Suppressor macrophage treated with lipopolysaccharide for 1 hour (primary cell): ENCODE measurements around the gene KCNJ12.
"Not testable (repeated sequence)": the region's sequence is repeated elsewhere in the genome, so short reads cannot be mapped to it uniquely, and the experiment has no call there.

ENCODE experiments used
- DNase-seq, 3 donors: peaks; one replicate each; pipeline ENCODE4 v3.0.0-alpha.2; 2020 to 2022

KCNJ12 gene

GRCh38 chr17:21423190-21423493 is 47.0 kb downstream of the KCNJ12 start:
- not testable (repeated sequence) for DNase-seq

GRCh38 chr17:21424697-21425096 is 48.5 kb downstream of the KCNJ12 start:
- DNase-seq = not testable (repeated sequence)

- no peak for DNase-seq
Observed at GRCh38 chr17:21425321-21425720, 49.2 kb downstream of the KCNJ12 start.

- DNase-seq = no peak
Observed at GRCh38 chr17:21425736-21426135, 49.6 kb downstream of the KCNJ12 start.

GRCh38 chr17:21426246-21426645 is 50.1 kb downstream of the KCNJ12 start:
- not testable (repeated sequence) for DNase-seq

- not testable (repeated sequence) for DNase-seq
Observed at GRCh38 chr17:21426876-21427275, 50.7 kb downstream of the KCNJ12 start.

- DNase-seq = not testable (repeated sequence)
Observed at GRCh38 chr17:21427727-21428126, 51.6 kb downstream of the KCNJ12 start.

DNA sequence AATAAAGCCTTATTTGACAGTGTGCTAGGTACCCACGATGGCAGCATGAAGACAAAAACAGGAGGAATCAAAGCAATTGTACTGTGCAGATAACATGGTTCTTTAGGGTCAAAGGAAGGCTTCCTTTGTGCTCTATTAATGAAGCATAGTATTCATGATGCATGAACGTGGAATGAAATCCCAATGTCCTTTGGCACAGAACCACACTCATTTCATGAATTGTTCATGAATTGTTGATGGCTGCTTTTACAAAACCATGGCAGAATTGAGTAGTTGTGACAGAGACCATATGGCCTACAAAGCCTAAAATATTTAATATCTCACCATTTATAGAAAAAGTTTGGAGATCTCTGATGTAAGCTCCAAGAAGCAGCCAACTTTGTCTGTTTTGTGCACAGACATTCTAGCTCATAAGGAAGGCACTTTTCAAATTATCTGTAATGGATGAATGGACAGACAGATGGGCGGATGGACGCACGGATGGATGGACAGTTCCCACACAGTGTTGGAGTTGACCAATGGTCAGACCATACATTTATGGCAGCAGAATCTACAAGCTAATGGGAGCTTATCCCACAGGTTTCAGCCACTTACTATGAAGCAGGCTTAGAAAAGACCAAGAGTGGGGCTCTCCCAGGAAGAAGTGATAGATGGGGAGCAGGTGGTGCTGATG is 52.7 kb downstream of the KCNJ12 start:
- DNase-seq = not testable (repeated sequence)

DNA sequence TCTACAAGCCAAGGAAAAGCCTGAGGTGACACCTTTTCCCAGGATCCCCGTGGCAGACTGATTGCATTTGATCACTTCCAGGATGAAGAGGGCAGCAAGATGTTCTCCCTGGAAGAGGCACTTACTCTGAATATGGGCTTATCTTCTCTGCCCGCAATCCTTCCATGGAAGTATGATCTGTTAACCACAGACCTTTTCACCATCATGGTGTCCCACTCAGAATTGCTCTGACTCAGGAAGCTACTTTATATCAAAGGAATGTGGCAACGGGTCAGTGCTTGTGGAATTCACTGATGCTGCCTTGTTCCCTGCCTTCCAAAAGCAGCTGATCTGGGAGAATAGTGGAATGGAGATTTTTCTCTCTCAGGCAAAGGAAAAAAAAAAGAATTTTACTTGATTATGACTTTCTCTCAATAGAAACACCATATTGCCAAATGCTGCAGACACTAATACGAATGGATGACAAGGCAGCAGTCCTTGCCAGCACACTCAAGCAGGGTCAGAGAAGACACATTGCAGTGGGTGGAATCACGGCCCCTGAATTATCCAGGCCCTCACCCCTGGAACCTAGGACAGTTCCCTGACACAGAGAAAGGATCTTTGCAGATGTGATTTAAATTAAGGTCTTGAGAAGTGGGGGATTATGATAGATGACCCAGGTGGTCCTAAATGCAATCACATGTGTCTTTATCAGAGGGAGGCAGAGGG is 53.9 kb downstream of the KCNJ12 start:
- not testable (repeated sequence) for DNase-seq

DNA sequence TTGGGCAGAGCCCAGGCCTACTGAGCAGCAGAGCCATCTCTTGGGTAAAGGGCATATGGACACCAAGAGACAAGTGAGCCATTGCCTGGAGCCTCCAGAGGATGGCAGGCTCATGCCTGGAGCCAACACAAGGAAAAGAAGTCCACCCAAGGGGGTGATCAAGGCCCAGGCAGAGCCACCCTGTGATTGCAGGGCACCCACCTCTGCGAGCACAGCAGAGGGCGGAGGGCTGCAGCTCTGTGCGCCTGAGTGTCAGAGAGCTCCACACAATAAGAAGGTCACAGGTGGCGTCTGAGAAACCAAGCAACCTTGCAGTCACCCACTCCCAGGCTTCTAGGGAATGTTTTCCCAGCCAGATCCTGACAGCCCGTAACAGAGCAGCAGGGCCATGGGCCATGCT is 57.8 kb downstream of the KCNJ12 start:
- DNase-seq = not testable (repeated sequence)

- DNase-seq = not testable (repeated sequence)
Observed at GRCh38 chr17:21434976-21435375, 58.8 kb downstream of the KCNJ12 start.

GRCh38 chr17:21436481-21436880 is 60.3 kb downstream of the KCNJ12 start:
- not testable (repeated sequence) for DNase-seq

DNA sequence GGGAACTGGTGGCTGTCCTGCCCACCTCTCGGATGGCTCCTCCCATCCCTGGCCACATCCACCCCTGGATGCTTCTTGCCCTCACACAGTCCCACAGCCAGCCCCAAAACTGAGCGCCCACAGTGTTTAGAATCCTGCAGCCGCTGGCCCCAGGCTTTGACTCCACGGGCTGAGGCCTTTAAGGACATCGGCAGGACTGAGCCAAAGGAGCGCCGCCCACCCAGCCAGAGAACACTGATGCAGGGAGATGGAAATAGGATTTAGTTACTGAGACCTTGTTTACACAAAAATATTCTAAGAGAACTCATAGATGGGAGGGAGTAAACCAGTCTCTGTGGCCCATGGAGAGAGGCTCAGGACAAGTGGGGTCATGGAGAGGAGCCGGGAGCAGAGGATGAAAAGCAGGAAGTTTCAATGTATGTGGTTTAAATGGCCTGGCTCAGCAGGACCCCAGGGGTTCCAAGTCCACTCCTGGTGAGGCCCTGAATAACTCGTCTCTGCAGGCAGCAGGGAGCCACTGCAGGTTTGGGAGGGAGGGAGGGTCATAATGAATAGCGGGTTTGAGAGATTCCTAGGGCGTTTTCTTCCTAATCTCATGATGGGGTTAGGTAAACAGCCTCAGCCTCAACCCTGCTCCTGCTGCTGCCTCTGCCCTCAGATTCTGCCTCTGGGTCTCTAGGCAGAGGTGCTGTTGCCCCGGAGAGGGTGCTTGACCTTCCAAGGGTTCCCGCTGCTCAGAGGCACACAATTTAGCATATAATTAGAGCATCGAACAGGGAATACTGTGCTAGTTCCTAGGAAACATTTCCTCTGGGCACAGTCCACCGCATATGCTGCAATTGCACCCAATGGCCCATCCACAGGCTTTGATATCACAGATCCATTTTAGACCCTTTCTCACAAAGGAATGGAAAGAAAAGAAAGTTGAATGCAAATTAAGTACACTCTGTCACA is 61.0 kb downstream of the KCNJ12 start:
- not testable (repeated sequence) for DNase-seq

GRCh38 chr17:21438316-21439014 is 62.3 kb downstream of the KCNJ12 start:
- not testable (repeated sequence) for DNase-seq

GRCh38 chr17:21439015-21439336 is 62.8 kb downstream of the KCNJ12 start:
- not testable (repeated sequence) for DNase-seq

DNA sequence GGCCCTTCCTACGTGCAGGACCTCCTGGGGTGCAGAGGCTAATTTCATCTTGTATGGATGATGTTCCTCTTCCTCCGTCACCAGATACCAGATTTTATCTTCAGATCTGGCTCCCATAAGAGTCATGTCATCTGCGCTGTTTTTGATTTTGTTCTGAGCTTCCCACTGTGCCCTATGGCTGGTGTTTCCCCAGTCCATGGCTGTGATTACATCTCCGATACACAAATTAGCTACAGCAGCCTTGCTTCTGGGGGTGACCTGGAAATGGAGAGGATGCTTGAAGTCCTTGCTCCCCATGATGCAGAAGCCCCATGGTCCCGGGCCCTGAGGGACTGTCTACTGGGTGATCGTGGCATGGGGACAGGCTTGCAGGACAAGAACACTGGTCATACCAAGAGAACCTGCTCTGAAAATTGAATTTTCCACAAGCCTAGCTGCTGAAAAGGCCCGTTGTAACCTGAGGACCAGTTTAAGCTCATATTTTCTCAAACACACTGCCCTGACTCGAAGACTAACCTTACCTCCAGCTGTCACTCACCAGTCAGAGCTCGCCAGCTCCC is 69.0 kb downstream of the KCNJ12 start:
- no peak for DNase-seq

- not testable (repeated sequence) for DNase-seq
Observed at GRCh38 chr17:21447552-21447951, 71.4 kb downstream of the KCNJ12 start.

- DNase-seq = not testable (repeated sequence)
Observed at GRCh38 chr17:21449891-21450290, 73.7 kb downstream of the KCNJ12 start.

- DNase-seq = no peak
Observed at GRCh38 chr17:21451975-21452374, 75.8 kb downstream of the KCNJ12 start.

DNA sequence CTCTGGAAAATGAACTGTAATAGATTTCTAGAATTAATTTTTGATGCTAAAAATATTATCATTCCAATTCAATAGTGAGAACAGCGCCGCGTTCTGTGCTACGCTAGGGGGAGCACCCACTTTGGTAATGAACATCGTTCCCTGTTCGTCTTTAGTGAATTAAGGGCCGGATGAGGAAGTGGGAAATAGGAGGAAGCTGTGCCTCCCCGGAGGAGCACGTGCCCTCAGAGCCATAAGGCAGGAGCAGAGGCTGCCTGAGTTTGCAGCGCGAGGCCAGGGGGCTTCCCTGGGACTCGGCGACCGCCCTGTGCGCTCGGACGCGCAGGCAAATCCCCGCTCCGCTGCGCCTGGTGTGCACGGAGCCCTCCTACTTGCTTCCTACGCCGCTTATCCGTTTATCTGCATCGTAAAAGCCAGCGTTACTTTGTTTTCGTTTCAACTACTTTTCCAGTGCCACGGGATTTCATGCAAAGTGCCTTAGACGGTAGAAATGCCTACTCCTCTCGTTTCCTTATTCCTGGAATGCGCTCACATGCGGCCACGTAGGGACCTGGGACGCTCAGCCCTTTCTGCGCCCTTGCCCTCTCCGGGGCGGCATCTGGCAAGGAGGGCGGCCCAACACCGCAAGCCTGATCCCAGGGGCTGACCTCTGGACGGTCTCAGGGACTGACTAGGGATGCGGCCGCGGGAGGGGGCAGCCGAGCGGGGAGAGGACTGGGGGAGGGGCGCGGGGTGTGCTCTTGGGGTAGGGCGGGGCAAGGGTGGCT is 76.4 kb downstream of the KCNJ12 start:
- DNase-seq = peak; percentile 85 to 88 (median 87)

- no peak for DNase-seq
Observed at GRCh38 chr17:21453144-21453898, 77.2 kb downstream of the KCNJ12 start.
